Caki2 (cell line): ENCODE data around the gene CCDC201. TPM values are rescaled to one million over a fixed set of nuclear protein-coding genes. Genes with fewer than 3 reads are reported as not detected.
"Not testable (repeated sequence)": the region's sequence is repeated elsewhere in the genome, so short reads cannot be mapped to it uniquely, and the experiment has no call there.

Source experiments
- DNase-seq: peaks from one replicate; pipeline ENCODE4 v3.0.0-alpha.2; 2015; ENCODE audit warnings: low read depth
- in situ Hi-C: cut with HindIII; loops from 2 replicates; pipeline ENCODE4 v1.10.0; 2016; ENCODE audit warnings: low sequenced_read_pairs, low pct_unique_long_range_greater_than_20kb, mixed read lengths
- total RNA-seq: library from RNA; depleted of rRNA; stranded (reverse); fragments of >200 nt; shearing (Covaris generic); gene quantifications from 2 replicates; pipeline ENCODE4 v1.2.3, GENCODE V29; 2014; ENCODE audit warnings: low replicate concordance

The CCDC201 gene
- total RNA-seq, 1 experiment from 2014 or later: not detected

DNA sequence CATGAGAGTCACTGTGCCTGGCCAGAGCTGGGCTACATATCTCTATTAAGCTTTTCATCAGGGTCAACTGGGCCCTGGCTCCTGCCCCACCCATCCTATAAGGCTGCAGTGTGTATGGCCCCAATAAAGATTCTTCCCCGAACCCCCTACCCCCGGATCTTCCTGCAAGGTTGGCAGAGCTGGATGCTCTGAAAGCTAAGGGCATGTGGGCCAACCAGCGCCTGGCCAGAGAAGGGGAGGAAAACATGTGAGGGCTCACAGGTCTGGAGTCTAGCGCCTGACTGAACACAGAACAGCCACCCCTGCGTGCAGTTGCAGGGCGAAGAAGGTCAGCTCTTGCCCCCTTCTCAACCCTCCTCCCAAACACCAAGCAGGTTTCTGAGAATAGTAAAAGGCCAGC lies 24.1 kb downstream of the CCDC201 start:
- in situ Hi-C loops, DNase-seq: not testable (repeated sequence)

DNA sequence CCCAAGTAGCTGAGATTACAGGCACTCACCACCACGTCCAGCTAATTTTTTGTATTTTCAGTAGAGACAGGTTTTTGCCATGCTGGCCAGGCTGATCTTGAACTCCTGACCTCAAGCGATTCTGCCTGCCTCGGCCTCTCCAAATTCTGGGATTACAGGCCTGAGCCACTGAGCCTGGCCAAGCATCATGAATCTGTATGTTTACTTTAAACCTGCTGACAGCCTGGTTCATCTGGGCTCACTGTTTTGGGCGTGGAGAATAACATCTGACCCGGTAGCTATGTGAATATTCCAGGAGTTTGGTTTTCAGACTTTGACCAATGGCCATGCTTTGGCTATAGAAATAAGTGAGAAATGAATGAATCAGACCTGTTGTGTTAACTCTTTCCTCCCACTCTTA lies 26.3 kb downstream of the CCDC201 start:
- in situ Hi-C loops: not testable (repeated sequence)
- peak; percentile 67 for DNase-seq

- peak; percentile 12 for DNase-seq
- in situ Hi-C loops: not testable (repeated sequence)
Measured at GRCh38 chr7:45841926-45842717, 30.8 kb downstream of the CCDC201 start.

GRCh38 chr7:45838852-45839251 lies 34.0 kb downstream of the CCDC201 start:
- in situ Hi-C loops, DNase-seq: not testable (repeated sequence)

GRCh38 chr7:45832433-45833177 lies 40.3 kb downstream of the CCDC201 start:
- in situ Hi-C loops, DNase-seq: not testable (repeated sequence)

GRCh38 chr7:45829846-45830245 lies 43.0 kb downstream of the CCDC201 start:
- in situ Hi-C loops, DNase-seq: not testable (repeated sequence)

- DNase-seq, in situ Hi-C loops: not testable (repeated sequence)
Measured at GRCh38 chr7:45827731-45828130, 45.2 kb downstream of the CCDC201 start.

- in situ Hi-C loops, DNase-seq: not testable (repeated sequence)
Measured at GRCh38 chr7:45826550-45826949, 46.3 kb downstream of the CCDC201 start.

DNA sequence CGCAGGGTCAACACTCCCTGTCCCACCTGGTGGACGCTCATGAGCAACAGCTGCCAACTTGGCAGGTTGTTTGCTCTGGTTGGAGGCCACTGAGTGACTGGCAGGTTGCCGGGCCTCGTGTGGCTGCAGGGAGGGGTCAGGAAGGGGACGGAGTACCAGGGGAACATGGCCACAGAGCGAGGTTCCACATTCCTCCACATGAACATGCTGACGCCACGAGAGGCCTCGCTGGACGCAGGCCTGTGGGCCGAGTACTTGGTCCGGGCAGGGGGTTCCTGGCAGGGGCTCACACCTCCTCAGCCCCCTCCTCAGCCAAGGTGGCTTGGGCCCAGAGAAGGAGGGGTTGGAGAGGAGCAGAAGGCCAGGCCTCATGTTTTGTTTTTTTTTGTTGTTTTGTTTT lies 54.1 kb downstream of the CCDC201 start:
- DNase-seq, in situ Hi-C loops: not testable (repeated sequence)

GRCh38 chr7:45817913-45818312 lies 55.0 kb downstream of the CCDC201 start:
- DNase-seq, in situ Hi-C loops: not testable (repeated sequence)

GRCh38 chr7:45817016-45817415 lies 55.9 kb downstream of the CCDC201 start:
- in situ Hi-C loops: not testable (repeated sequence)

GRCh38 chr7:45814216-45815118 lies 58.4 kb downstream of the CCDC201 start:
- in situ Hi-C loops: not testable (repeated sequence)

More at GRCh38 chr7:45817016-45817415, 55.9 kb downstream of the CCDC201 start:
- DNase-seq: not testable (repeated sequence)

DNA sequence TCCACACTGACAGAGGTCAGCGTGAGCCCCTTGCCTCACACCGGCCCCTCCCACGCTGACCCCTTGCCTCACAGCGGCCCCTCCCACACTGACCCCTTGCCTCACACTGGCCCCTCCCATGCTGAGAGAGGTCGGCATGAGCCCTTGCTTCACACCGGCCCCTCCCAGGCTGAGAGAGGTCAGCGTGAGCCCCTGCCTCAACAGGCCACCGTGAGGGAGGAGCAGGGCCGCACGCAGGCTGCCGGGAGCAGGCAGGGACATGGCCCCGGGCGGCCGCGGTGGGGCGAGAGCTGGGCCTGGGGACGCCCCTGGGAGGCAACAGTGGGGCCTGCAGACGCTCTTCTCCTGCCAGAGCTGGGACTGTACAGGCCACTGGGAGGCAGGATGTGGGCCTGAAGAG lies 59.1 kb downstream of the CCDC201 start:
- in situ Hi-C loops, DNase-seq: not testable (repeated sequence)

More at GRCh38 chr7:45814216-45815118, 58.4 kb downstream of the CCDC201 start:
- not testable (repeated sequence) for DNase-seq

DNA sequence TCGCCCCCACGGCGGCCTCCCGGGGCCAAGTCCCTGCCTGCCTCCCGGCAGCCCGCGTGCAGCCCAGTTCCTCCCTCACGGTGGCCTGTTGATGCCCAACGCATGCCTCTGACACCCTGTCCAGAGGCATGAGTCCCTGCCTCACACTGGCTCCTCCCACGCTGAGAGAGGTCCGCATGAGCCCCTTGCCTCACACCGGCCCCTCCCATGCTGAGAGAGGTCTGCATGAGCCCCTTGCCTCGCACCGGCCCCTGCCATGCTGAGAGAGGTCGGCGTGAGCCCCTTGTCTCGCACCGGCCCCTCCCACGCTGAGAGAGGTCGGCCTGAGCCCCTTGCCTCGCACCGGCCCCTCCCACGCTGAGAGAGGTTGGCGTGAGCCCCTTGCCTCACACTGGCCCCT lies 59.9 kb downstream of the CCDC201 start:
- in situ Hi-C loops: no loop called here
- no peak for DNase-seq

- in situ Hi-C loops: not testable (repeated sequence)
Measured at GRCh38 chr7:45811652-45812234, 61.1 kb downstream of the CCDC201 start.

GRCh38 chr7:45810451-45811005 lies 62.4 kb downstream of the CCDC201 start:
- in situ Hi-C loops, DNase-seq: not testable (repeated sequence)

More at GRCh38 chr7:45811652-45812234, 61.1 kb downstream of the CCDC201 start:
- DNase-seq: not testable (repeated sequence)
